GM13977 (cell line): ENCODE measurements around the gene OR52L1.
A peak's percentile ranks its signal among the peaks of the same experiment; 100 is the strongest.

Experiments
- DNase-seq: peaks from one replicate; pipeline ENCODE4 v3.0.0; 2012; ENCODE audit warnings: low spot score
- CTCF ChIP-seq: IDR thresholded peaks from 2 replicates; pipeline ENCODE4 v1.5.1; 2012; ENCODE audit warnings: mild to moderate bottlenecking, control low read depth; ENCODE audit not compliant: insufficient read depth; ENCODE audit errors: extremely low read depth, missing control alignments
- in situ Hi-C: fragments of 300-500 bp; cut with MboI; formaldehyde crosslinking; loops from one replicate; pipeline ENCODE4 v1.12.0; 2022; ENCODE audit warnings: low sequenced_read_pairs, low pct_unique_long_range_greater_than_20kb, mixed read lengths, inconsistent platforms; ENCODE audit not compliant: unreplicated experiment

The OR52L1 gene

GRCh38 chr11:5986885-5987284 is at the start of gene OR52L1:
TSS of gene OR52L1 (minus strand) at chr11:5986985. CDS start at chr11:5986930, 55 bp downstream.
- in situ Hi-C loops = no loop called here
- DNase-seq = no peak
- no peak for TF ChIP-seq CTCF

GRCh38 chr11:6030708-6031405 is 44.1 kb upstream of the OR52L1 start, which contains the start of gene OR56A1:
TSS of gene OR56A1 (minus strand) at chr11:6030758. CDS start at chr11:6027692, 3,066 bp downstream.
- in situ Hi-C loops = no loop called here
- no peak for TF ChIP-seq CTCF
- no peak for DNase-seq

GRCh38 chr11:6027501-6027900 is 40.7 kb upstream of the OR52L1 start:
- TF ChIP-seq CTCF = no peak
- DNase-seq = no peak
- in situ Hi-C loops = no loop called here

- TF ChIP-seq CTCF = no peak
- no peak for DNase-seq
- in situ Hi-C loops = no loop called here
These were observed 38.3 kb upstream of the OR52L1 start for GRCh38 chr11:6025056-6025455.

- peak; percentile 49 for TF ChIP-seq CTCF
- in situ Hi-C loops = loop anchor here (25.0 kb wide), 1 partner anchor 314 kb away; no protein-coding TSS in a partner anchor
- DNase-seq = peak; percentile 31
These were observed 36.2 kb upstream of the OR52L1 start for GRCh38 chr11:6022956-6023355.

GRCh38 chr11:6013042-6013441 is 26.3 kb upstream of the OR52L1 start:
- no peak for DNase-seq
- in situ Hi-C loops = loop anchor here (25.0 kb wide), 1 partner anchor 324 kb away; no protein-coding TSS in a partner anchor
- no peak for TF ChIP-seq CTCF
